GM18526 (cell line): Measurements from ENCODE around the gene ZBED2.

Experiments
- POLR2A ChIP-seq: IDR thresholded peaks from 3 replicates; pipeline ENCODE4 v1.6.1; 2011; ENCODE audit not compliant: insufficient read length; ENCODE audit errors: extremely low read depth

The ZBED2 gene

DNA sequence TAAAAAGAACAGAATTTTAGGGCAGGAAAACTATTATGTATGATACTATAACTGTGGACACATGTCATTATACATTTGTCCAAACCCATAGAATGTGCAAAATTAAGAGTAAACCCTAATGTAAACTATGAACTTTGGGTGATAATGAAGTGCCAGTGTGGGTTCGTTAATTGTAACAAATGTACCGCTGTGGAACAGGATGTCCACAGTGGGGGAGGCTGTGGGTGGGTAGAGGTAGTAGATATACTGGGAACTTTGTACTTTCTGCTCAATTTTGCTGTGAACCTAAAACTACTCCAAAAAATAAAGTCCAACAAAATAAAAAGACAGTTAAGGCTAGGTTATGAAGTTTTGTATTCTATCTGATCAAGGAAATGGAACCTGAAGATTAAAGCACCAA is 28.3 kb downstream of the ZBED2 start:
- TF ChIP-seq POLR2A = no peak

- TF ChIP-seq POLR2A = no peak
Observed at GRCh38 chr3:111548756-111549155, 46.4 kb downstream of the ZBED2 start.

- TF ChIP-seq POLR2A = no peak
Observed at GRCh38 chr3:111548092-111548491, 47.1 kb downstream of the ZBED2 start.

- TF ChIP-seq POLR2A = no peak
Observed at GRCh38 chr3:111547631-111548030, 47.5 kb downstream of the ZBED2 start.

GRCh38 chr3:111545349-111545748 is 49.8 kb downstream of the ZBED2 start:
- TF ChIP-seq POLR2A = no peak
